Dedifferentiated amniotic fluid mesenchymal stem cell (primary cell): ENCODE measurements around the gene TCIRG1.

Experiments used
- DNase-seq: peaks from one replicate; pipeline ENCODE4 v3.0.0-alpha.2; 2016; ENCODE audit errors: extremely low spot score

TCIRG1 gene

GRCh38 chr11:68004551-68005335 is 34.1 kb upstream of the TCIRG1 start:
- DNase-seq, result no peak

GRCh38 chr11:68006606-68007166 is 32.1 kb upstream of the TCIRG1 start:
- DNase-seq, result no peak

- DNase-seq, result no peak
These were observed 31.1 kb upstream of the TCIRG1 start for GRCh38 chr11:68007498-68008380.

GRCh38 chr11:68008381-68009337 is 30.2 kb upstream of the TCIRG1 start:
- no peak for DNase-seq

GRCh38 chr11:68009391-68010089 is 29.3 kb upstream of the TCIRG1 start:
- no peak for DNase-seq

GRCh38 chr11:68010090-68011041 is 28.5 kb upstream of the TCIRG1 start, which contains the start of gene ALDH3B1:
Gene ALDH3B1, plus strand, starts transcription at chr11:68010327. Its CDS starts 4,971 bp downstream, at chr11:68015298.
- peak; percentile 65 for DNase-seq

- no peak for DNase-seq
These were observed 27.5 kb upstream of the TCIRG1 start for GRCh38 chr11:68011051-68011943.

- DNase-seq, result no peak
These were observed 26.6 kb upstream of the TCIRG1 start for GRCh38 chr11:68012044-68012842.

- DNase-seq, result peak; percentile 94
These were observed 25.8 kb upstream of the TCIRG1 start for GRCh38 chr11:68012843-68013610.

GRCh38 chr11:68013611-68014156 is 25.1 kb upstream of the TCIRG1 start:
- no peak for DNase-seq

- no peak for DNase-seq
These were observed 24.5 kb upstream of the TCIRG1 start for GRCh38 chr11:68014157-68014946.

GRCh38 chr11:68014947-68015447 is 23.8 kb upstream of the TCIRG1 start:
- DNase-seq, result no peak

GRCh38 chr11:68015467-68015866 is 23.4 kb upstream of the TCIRG1 start:
- no peak for DNase-seq

GRCh38 chr11:68016161-68016903 is 22.5 kb upstream of the TCIRG1 start:
- DNase-seq, result no peak
